Fibroblast of villous mesenchyme (primary cell): Measurements from ENCODE around the gene SLC1A7. TPM values are rescaled to one million over a fixed set of nuclear protein-coding genes. Genes with fewer than 3 reads are reported as not detected.

Source experiments
- DNase-seq: peaks from one replicate; pipeline ENCODE4 v3.0.0-alpha.2; 2010; ENCODE audit warnings: low read depth
- H3K4me3 ChIP-seq: 2 replicates; pipeline ENCODE4 v1.5.1; 2011; ENCODE audit warnings: low read depth, mild to moderate bottlenecking, low read length
- CTCF ChIP-seq: IDR thresholded peaks from 2 replicates; pipeline ENCODE4 v1.5.1; 2012; ENCODE audit warnings: low read depth, mild to moderate bottlenecking, low read length; ENCODE audit not compliant: insufficient read depth
- total RNA-seq: library from RNA; depleted of rRNA; stranded (reverse); fragments of >200 nt; gene quantifications from 2 replicates; pipeline ENCODE4 v1.2.3, GENCODE V29; 2012

The SLC1A7 gene
- total RNA-seq, 1 donor: under 0.01 TPM

GRCh38 chr1:53069265-53069662 lies 73.2 kb downstream of the SLC1A7 start:
- TF ChIP-seq CTCF: no peak
- H3K4me3 ChIP-seq: no peak overlapping the region
- DNase-seq: no peak

- no peak overlapping the region for H3K4me3 ChIP-seq
- TF ChIP-seq CTCF: no peak
- no peak for DNase-seq
These were observed 73.9 kb downstream of the SLC1A7 start for GRCh38 chr1:53068314-53069099.

- no peak for TF ChIP-seq CTCF
- no peak overlapping the region for H3K4me3 ChIP-seq
- no peak for DNase-seq
These were observed 74.6 kb downstream of the SLC1A7 start for GRCh38 chr1:53067886-53068285.

GRCh38 chr1:53066891-53067738 lies 75.3 kb downstream of the SLC1A7 start:
- no peak overlapping the region for H3K4me3 ChIP-seq
- no peak for DNase-seq
- TF ChIP-seq CTCF: no peak

GRCh38 chr1:53066488-53066887 lies 76.0 kb downstream of the SLC1A7 start:
- TF ChIP-seq CTCF: no peak
- H3K4me3 ChIP-seq: no peak overlapping the region
- peak; percentile 51 for DNase-seq

- DNase-seq: no peak
- H3K4me3 ChIP-seq: no peak overlapping the region
- no peak for TF ChIP-seq CTCF
These were observed 77.0 kb downstream of the SLC1A7 start for GRCh38 chr1:53065391-53065790.
